ENCODE measurements around the gene KHDRBS1.

KHDRBS1 gene

GRCh38 chr1:31984419-31985347 lies 29.0 kb upstream of the KHDRBS1 start:
- no peak overlapping the region for H3K27ac ChIP-seq (ENCODE audit: extremely low read depth, low read depth, low read length)
- POLR2A ChIA-PET, result interaction anchor here (1.4 kb wide), 1 partner anchor 29 kb away, joined by 4 read pairs; the partner anchor contains the start of gene KHDRBS1
- no peaks in the 10 kb centered on the region for H3K9me3 ChIP-seq (ENCODE audit: control insufficient read depth, insufficient read depth, low read depth, low read length)
- no peaks in the 10 kb centered on the region for H3K4me1 ChIP-seq (ENCODE audit: control insufficient read depth, insufficient read depth, low read length)
- no peaks in the 10 kb centered on the region for H3K36me3 ChIP-seq (ENCODE audit: control insufficient read depth in 2 of 2, insufficient read depth in 1 of 2, low read length in 2 of 2)
- TF ChIP-seq ZNF670 (tag by site-specific recombination; IDR thresholded peaks at IDR 0.05; ENCODE audit: low read depth) (no peak), ZSCAN5A (tag by site-specific recombination; IDR thresholded peaks at IDR 0.05) (no peak), ZNF202 (tag by site-specific recombination; IDR thresholded peaks at IDR 0.05; ENCODE audit: borderline replicate concordance) (no peak), KLF16 (tag by site-specific recombination; IDR thresholded peaks at IDR 0.05) (no peak), ZNF664 (tag by site-specific recombination; IDR thresholded peaks at IDR 0.05) (peak; percentile 96), ZNF10 (tag by site-specific recombination; IDR thresholded peaks at IDR 0.05) (no peak), PRDM4 (tag by site-specific recombination; IDR thresholded peaks at IDR 0.05) (peak; percentile 69; the same call in 1 of the 2 replicates), KLF7 (tag by site-specific recombination; IDR thresholded peaks at IDR 0.05; ENCODE audit: borderline replicate concordance) (no peak), ZBTB17 (tag by site-specific recombination; IDR thresholded peaks at IDR 0.05) (peak; percentile 90), ZNF704 (tag by site-specific recombination; IDR thresholded peaks at IDR 0.05) (no peak), BCL6B (tag by site-specific recombination; IDR thresholded peaks at IDR 0.05) (no peak)
- no peak overlapping the region for H3K4me3 ChIP-seq (ENCODE audit: low read depth, low read length)
- CTCF ChIA-PET, result interaction anchor here (0.5 to 4.0 kb wide), 9 partner anchors 11 to 168 kb away, joined by 3 to 13 read pairs (median 3); no protein-coding TSS in a partner anchor

- Histone ChIP-seq H3K36me3 (ENCODE audit: control insufficient read depth in 2 of 2, insufficient read depth in 1 of 2, low read length in 2 of 2) (no peaks in the 10 kb centered on the region), H3K27ac (ENCODE audit: extremely low read depth, low read depth, low read length) (no peak overlapping the region), H3K9me3 (ENCODE audit: control insufficient read depth, insufficient read depth, low read depth, low read length) (no peaks in the 10 kb centered on the region), H3K4me3 (ENCODE audit: low read depth, low read length) (no peak overlapping the region), H3K4me1 (ENCODE audit: control insufficient read depth, insufficient read depth, low read length) (no peaks in the 10 kb centered on the region)
- POLR2A ChIA-PET, result interaction anchor here (1.4 kb wide), 1 partner anchor 28 kb away, joined by 4 read pairs; the partner anchor contains the start of gene KHDRBS1
- no peak for TF ChIP-seq ZSCAN16 (tag by site-specific recombination; IDR thresholded peaks at IDR 0.05)
- no peak for TF ChIP-seq GFI1B (tag by site-specific recombination; IDR thresholded peaks at IDR 0.05)
- no peak for TF ChIP-seq ZNF350 (tag by site-specific recombination; IDR thresholded peaks at IDR 0.05)
- no peak for TF ChIP-seq ZNF24 (tag by site-specific recombination; IDR thresholded peaks at IDR 0.05)
- CTCF ChIA-PET, result interaction anchor here (0.6 to 4.0 kb wide), 7 partner anchors 11 to 169 kb away, joined by 3 to 13 read pairs (median 3); no protein-coding TSS in a partner anchor
Measured at GRCh38 chr1:31985430-31985829, 28.2 kb upstream of the KHDRBS1 start.
